ENCODE data around the gene GSS. TPM values are rescaled to one million over a fixed set of nuclear protein-coding genes. Genes with fewer than 3 reads are reported as not detected.

Gene GSS
- total RNA-seq, 1 experiment from 2014 or later, result 83.6 TPM

DNA sequence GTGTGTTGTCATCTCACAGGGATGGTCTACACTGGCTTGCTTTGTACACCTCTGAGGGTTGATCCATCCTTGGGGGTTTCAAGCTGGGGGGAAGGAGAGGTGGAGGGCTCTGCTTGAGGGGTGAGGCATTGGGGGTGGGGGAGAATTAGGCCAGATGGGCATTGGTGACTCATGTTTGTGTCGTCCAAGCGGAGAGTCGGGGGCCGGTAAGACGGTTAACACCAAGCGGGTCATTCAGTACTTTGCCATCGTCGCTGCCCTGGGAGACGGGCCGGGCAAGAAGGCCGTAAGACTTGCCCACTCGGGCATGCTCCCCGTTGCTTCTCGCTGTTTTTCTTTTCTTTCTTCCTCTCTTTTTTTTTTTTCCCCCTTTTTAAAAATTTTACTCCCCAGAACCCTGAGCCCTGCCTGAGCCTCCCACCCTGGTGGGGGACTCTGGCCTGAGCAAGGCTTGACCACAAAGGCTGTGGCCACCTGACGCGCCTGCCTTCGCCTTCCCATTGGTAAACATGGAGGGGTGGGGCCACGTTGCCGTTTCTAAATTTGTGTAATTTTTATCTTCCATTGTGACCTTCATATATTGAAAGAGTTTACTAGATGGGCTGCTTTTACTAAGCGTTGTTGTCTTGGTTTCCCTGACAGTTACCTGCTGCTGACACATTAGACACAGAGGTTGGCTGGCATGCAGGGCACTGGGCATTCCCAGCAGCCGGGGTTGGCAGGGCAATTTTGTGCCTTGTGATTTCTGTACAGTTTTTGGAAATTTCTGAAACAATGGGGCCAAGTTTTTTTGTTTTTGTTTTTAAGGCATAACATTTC, 26.9 kb upstream of the GSS start:
- H3K36me3 ChIP-seq (ENCODE audit: control insufficient read depth in 1 of 2, insufficient read depth in 2 of 2, low read length in 2 of 2), result no peaks in the 10 kb centered on the region
- POLR2A ChIA-PET, result no interaction called here
- H2AFZ ChIP-seq (ENCODE audit: low read depth, low read length, poor library complexity, severe bottlenecking), result no peak overlapping the region
- H3K9ac ChIP-seq (ENCODE audit: low read length), result no peak overlapping the region
- no peak overlapping the region for H3K27ac ChIP-seq (ENCODE audit: low read depth, low read length)
- TF ChIP-seq SP1 (IDR thresholded peaks at IDR 0.05; ENCODE audit: low read depth) (no peak), EZH2 (IDR thresholded peaks at IDR 0.05) (no peak), YY1 (IDR thresholded peaks at IDR 0.05; ENCODE audit: extremely low read depth, insufficient replicate concordance, low read depth, low read length) (no peak), POLR2AphosphoS5 (IDR thresholded peaks at IDR 0.05; ENCODE audit: low read depth, low read length) (no peak), RAD21 (IDR thresholded peaks at IDR 0.05; ENCODE audit: low read depth) (no peak), EGR1 (IDR thresholded peaks at IDR 0.05; ENCODE audit: low read depth) (no peak), FOSL1 (IDR thresholded peaks at IDR 0.05; ENCODE audit: low read depth) (no peak), SIN3A (IDR thresholded peaks at IDR 0.05; ENCODE audit: low read depth) (no peak), ELF1 (IDR thresholded peaks at IDR 0.05; ENCODE audit: borderline replicate concordance, low read depth) (no peak), ZFX (IDR thresholded peaks at IDR 0.05) (no peak), SRF (IDR thresholded peaks at IDR 0.05; ENCODE audit: low read depth) (no peak), JUND (IDR thresholded peaks at IDR 0.05) (no peak), EZH2phosphoT487 (IDR thresholded peaks at IDR 0.05; ENCODE audit: borderline replicate concordance) (no peak), TCF7L2 (IDR thresholded peaks at IDR 0.05; ENCODE audit: borderline replicate concordance, extremely low read depth, insufficient read depth, insufficient read length) (no peak)
- TF ChIP-seq, protein P1, sequence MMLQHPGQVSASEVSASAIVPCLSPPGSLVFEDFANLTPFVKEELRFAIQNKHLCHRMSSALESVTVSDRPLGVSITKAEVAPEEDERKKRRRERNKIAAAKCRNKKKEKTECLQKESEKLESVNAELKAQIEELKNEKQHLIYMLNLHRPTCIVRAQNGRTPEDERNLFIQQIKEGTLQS (IDR thresholded peaks at IDR 0.05), result no peak
- TF ChIP-seq, protein P2, sequence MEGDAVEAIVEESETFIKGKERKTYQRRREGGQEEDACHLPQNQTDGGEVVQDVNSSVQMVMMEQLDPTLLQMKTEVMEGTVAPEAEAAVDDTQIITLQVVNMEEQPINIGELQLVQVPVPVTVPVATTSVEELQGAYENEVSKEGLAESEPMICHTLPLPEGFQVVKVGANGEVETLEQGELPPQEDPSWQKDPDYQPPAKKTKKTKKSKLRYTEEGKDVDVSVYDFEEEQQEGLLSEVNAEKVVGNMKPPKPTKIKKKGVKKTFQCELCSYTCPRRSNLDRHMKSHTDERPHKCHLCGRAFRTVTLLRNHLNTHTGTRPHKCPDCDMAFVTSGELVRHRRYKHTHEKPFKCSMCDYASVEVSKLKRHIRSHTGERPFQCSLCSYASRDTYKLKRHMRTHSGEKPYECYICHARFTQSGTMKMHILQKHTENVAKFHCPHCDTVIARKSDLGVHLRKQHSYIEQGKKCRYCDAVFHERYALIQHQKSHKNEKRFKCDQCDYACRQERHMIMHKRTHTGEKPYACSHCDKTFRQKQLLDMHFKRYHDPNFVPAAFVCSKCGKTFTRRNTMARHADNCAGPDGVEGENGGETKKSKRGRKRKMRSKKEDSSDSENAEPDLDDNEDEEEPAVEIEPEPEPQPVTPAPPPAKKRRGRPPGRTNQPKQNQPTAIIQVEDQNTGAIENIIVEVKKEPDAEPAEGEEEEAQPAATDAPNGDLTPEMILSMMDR (IDR thresholded peaks at IDR 0.05 in 2 of 3, conservative IDR thresholded peaks at IDR 0.05 in 1 of 3; ENCODE audit: borderline replicate concordance in 1 of 3, insufficient read depth in 1 of 3, low read depth in 2 of 3, low read length in 2 of 3), result no peak
- TF ChIP-seq, protein P3, sequence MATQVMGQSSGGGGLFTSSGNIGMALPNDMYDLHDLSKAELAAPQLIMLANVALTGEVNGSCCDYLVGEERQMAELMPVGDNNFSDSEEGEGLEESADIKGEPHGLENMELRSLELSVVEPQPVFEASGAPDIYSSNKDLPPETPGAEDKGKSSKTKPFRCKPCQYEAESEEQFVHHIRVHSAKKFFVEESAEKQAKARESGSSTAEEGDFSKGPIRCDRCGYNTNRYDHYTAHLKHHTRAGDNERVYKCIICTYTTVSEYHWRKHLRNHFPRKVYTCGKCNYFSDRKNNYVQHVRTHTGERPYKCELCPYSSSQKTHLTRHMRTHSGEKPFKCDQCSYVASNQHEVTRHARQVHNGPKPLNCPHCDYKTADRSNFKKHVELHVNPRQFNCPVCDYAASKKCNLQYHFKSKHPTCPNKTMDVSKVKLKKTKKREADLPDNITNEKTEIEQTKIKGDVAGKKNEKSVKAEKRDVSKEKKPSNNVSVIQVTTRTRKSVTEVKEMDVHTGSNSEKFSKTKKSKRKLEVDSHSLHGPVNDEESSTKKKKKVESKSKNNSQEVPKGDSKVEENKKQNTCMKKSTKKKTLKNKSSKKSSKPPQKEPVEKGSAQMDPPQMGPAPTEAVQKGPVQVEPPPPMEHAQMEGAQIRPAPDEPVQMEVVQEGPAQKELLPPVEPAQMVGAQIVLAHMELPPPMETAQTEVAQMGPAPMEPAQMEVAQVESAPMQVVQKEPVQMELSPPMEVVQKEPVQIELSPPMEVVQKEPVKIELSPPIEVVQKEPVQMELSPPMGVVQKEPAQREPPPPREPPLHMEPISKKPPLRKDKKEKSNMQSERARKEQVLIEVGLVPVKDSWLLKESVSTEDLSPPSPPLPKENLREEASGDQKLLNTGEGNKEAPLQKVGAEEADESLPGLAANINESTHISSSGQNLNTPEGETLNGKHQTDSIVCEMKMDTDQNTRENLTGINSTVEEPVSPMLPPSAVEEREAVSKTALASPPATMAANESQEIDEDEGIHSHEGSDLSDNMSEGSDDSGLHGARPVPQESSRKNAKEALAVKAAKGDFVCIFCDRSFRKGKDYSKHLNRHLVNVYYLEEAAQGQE (IDR thresholded peaks at IDR 0.05; ENCODE audit: low read depth), result no peak
- TF ChIP-seq, protein P4, sequence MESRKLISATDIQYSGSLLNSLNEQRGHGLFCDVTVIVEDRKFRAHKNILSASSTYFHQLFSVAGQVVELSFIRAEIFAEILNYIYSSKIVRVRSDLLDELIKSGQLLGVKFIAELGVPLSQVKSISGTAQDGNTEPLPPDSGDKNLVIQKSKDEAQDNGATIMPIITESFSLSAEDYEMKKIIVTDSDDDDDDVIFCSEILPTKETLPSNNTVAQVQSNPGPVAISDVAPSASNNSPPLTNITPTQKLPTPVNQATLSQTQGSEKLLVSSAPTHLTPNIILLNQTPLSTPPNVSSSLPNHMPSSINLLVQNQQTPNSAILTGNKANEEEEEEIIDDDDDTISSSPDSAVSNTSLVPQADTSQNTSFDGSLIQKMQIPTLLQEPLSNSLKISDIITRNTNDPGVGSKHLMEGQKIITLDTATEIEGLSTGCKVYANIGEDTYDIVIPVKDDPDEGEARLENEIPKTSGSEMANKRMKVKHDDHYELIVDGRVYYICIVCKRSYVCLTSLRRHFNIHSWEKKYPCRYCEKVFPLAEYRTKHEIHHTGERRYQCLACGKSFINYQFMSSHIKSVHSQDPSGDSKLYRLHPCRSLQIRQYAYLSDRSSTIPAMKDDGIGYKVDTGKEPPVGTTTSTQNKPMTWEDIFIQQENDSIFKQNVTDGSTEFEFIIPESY (IDR thresholded peaks at IDR 0.05; ENCODE audit: extremely low read depth, insufficient replicate concordance, low read length), result no peak
- no peak overlapping the region for H3K4me3 ChIP-seq (replicated peaks in 1 of 2; ENCODE audit: low read depth in 1 of 2, low read length in 2 of 2)
- CTCF ChIA-PET, result interaction anchor here (0.7 kb wide), 1 partner anchor 274 kb away, joined by 3 read pairs; no protein-coding TSS in a partner anchor
- BruUV-seq (replicated peaks), result no TSS peak
- intact Hi-C loops (cut with micrococcal nuclease), result no loop called here
- ATAC-seq (no peak), DNase-seq (ENCODE audit: low read depth, low spot score) (no peak)
- H4K20me1 ChIP-seq (ENCODE audit: insufficient read depth), result no peaks in the 10 kb centered on the region
- no peaks in the 10 kb centered on the region for H3K9me2 ChIP-seq (ENCODE audit: insufficient read depth)
- no peaks in the 10 kb centered on the region for H3K79me2 ChIP-seq (ENCODE audit: insufficient read depth, low read length)
- no peaks in the 10 kb centered on the region for H3K27me3 ChIP-seq (ENCODE audit: insufficient read depth, low read length)
- H3K9me3 ChIP-seq (ENCODE audit: control insufficient read depth in 1 of 2, insufficient read depth in 1 of 2, low read depth in 1 of 2, low read length in 2 of 2), result no peaks in the 10 kb centered on the region
- H3K4me2 ChIP-seq (ENCODE audit: low read length), result no peak overlapping the region
- H3K4me1 ChIP-seq (ENCODE audit: control insufficient read depth in 1 of 2, insufficient read depth in 2 of 2, low read length in 2 of 2), result peaks cover 0 to 4% of the 10 kb centered on the region in 2 experiments; a peak in 1 of 4 replicates
- RAD21 ChIA-PET (ENCODE audit: low non-redundant PET in 1 of 2, low total read pairs in 2 of 2, uncharacterized antibody in 2 of 2, unreplicated experiment in 2 of 2), result no interaction called here

Measured in HCT116 (cell line).